ENCODE data around the gene ANGPTL8. TPM values are rescaled to one million over a fixed set of nuclear protein-coding genes. Genes with fewer than 3 reads are reported as not detected.

Gene ANGPTL8
- total and polyA plus RNA-seq, 10 donors: 0.30 TPM; not detected in 9

DNA sequence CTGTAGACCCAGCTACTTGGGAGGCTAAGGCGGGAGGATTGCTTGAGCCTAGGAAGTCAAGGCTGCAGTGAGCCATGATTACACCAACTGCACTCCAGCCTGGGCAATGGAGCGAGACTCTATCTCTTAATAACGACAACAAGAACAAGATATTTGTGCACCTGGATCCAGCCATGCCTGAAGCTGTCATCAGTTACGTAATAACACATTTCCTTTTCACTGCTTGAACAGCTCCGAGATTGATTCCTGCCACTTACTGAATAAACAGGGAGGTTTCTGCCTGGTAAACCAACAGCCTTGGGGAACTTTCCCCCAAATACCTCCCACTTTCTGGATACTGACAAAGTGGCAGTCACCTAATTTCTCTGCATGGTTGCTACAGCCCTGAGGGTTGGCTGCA lies 47.5 kb upstream of the ANGPTL8 start:
- DNase-seq: no peak
- Histone ChIP-seq H3K27ac (peak overlapping the region in 6 of 8 donors; percentile 39 to 70 (median 52)), H3K9me3 (peaks cover 0 to 5% (median 0%) of the 10 kb centered on the region in 8 donors), H3K36me3 (peaks cover 0 to 45% (median 0%) of the 10 kb centered on the region in 6 donors), H3K27me3 (replicated peaks in 1 of 7) (peaks cover 0 to 26% (median 3%) of the 10 kb centered on the region in 7 donors), H3K4me1 (peaks cover 4 to 92% (median 40%) of the 10 kb centered on the region in 6 donors), H3K4me3 (no peak overlapping the region)
- 52 to 70% (median 65%) methylated on average over 5 of the region's 5 CpGs for WGBS, 5 donors
- TF ChIP-seq CTCF (IDR thresholded peaks at IDR 0.05 in 8 of 11, conservative IDR thresholded peaks at IDR 0.05 in 3 of 11) (no peak), POLR2AphosphoS5 (IDR thresholded peaks at IDR 0.05) (no peak), POLR2A (IDR thresholded peaks at IDR 0.05) (no peak)
- intact Hi-C loops (cut with DNase I; ENCODE audit: low total_unique reads): no loop called here

GRCh38 chr19:11192957-11193939 lies 46.2 kb upstream of the ANGPTL8 start:
- Histone ChIP-seq H3K36me3 (peaks cover 0 to 37% (median 0%) of the 10 kb centered on the region in 6 donors), H3K4me1 (peaks cover 10 to 93% (median 47%) of the 10 kb centered on the region in 6 donors), H3K4me3 (peak overlapping the region in 2 of 8 donors; percentile 77 to 91), H3K9me3 (peaks cover 0 to 5% (median 0%) of the 10 kb centered on the region in 8 donors), H3K27ac (peak overlapping the region in 5 of 8 donors; percentile 20 to 85 (median 61)), H3K27me3 (replicated peaks in 1 of 7) (peaks cover 0 to 28% (median 4%) of the 10 kb centered on the region in 7 donors)
- no peak for DNase-seq
- intact Hi-C loops (cut with DNase I; ENCODE audit: low total_unique reads): no loop called here
- no peak for TF ChIP-seq POLR2A (IDR thresholded peaks at IDR 0.05)
- no peak for TF ChIP-seq CTCF (IDR thresholded peaks at IDR 0.05 in 8 of 11, conservative IDR thresholded peaks at IDR 0.05 in 3 of 11)
- TF ChIP-seq POLR2AphosphoS5 (IDR thresholded peaks at IDR 0.05): peak in 2 of 3 donors; percentile 14 to 32
- 92 to 94% (median 93%) methylated on average over 37 to 68 of the region's 68 CpGs for WGBS, 5 donors

DNA sequence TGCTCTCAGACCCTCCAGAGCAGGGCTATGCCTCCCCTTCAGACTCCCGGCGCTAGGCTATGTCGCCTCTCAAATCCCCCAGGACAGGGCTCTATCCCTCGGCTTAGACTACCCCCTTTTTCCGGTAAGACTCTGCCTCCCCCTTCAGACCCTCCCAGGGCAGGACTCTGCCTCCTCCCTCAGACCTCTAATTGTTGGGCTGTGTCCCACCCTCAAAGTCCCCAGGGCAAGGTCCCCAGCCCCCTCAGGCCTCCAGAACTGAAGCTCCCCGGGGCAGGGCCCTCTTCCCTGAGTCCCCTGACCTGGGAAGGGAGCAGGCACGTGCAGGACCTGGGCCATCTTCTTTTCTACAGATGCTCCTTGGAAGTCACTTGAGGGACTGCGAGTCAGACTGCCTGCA lies 45.2 kb upstream of the ANGPTL8 start:
- peaks cover 12 to 92% (median 50%) of the 10 kb centered on the region in 6 donors for H3K4me1 ChIP-seq
- peaks cover 0 to 37% (median 0%) of the 10 kb centered on the region in 6 donors for H3K36me3 ChIP-seq
- no peak for DNase-seq
- TF ChIP-seq CTCF (IDR thresholded peaks at IDR 0.05 in 8 of 11, conservative IDR thresholded peaks at IDR 0.05 in 3 of 11) (no peak), POLR2A (IDR thresholded peaks at IDR 0.05) (no peak), POLR2AphosphoS5 (IDR thresholded peaks at IDR 0.05) (no peak)
- peaks cover 0 to 5% (median 0%) of the 10 kb centered on the region in 8 donors for H3K9me3 ChIP-seq
- peak overlapping the region in 5 of 8 donors; percentile 56 to 85 (median 61) for H3K27ac ChIP-seq
- H3K27me3 ChIP-seq (replicated peaks in 1 of 7): peaks cover 0 to 28% (median 4%) of the 10 kb centered on the region in 7 donors
- intact Hi-C loops (cut with DNase I; ENCODE audit: low total_unique reads): no loop called here
- peak overlapping the region in 4 of 8 donors; percentile 71 to 91 (median 76) for H3K4me3 ChIP-seq
- 77 to 87% (median 84%) methylated on average over 8 of the region's 8 CpGs for WGBS, 5 donors
